Esophagus muscularis mucosa (tissue), 4 donors: ENCODE results near the gene MAP4K5.

Experiments
- EP300 ChIP-seq: sonication (generic); formaldehyde crosslinking; IDR thresholded peaks from one replicate; pipeline ENCODE4 v1.6.1; 2017; ENCODE audit warnings: antibody characterized with exemption
- POLR2A ChIP-seq: fragments of 450-650 bp; IDR thresholded peaks from one replicate; pipeline ENCODE4 v1.6.1; 2017; ENCODE audit warnings: antibody characterized with exemption, moderate library complexity, mild to moderate bottlenecking, low read depth
- POLR2AphosphoS5 ChIP-seq, 2 donors: sonication (generic); formaldehyde crosslinking; IDR thresholded peaks; one replicate each; pipeline ENCODE4 v1.6.1; 2017; ENCODE audit warnings: antibody characterized with exemption in 2 of 2
- TF ChIP-seq, protein P1 (sequence below), 3 experiments: fragments of 200-600 bp in 2 of 3; fragments of 450-650 bp in 1 of 3; sonication (generic) in 2 of 3; IDR thresholded peaks; one replicate each; pipeline ENCODE4 v1.5.1; 2017 to 2019; ENCODE audit warnings: antibody characterized with exemption in 3 of 3, mild to moderate bottlenecking in 2 of 3, moderate library complexity in 1 of 3

DNA sequence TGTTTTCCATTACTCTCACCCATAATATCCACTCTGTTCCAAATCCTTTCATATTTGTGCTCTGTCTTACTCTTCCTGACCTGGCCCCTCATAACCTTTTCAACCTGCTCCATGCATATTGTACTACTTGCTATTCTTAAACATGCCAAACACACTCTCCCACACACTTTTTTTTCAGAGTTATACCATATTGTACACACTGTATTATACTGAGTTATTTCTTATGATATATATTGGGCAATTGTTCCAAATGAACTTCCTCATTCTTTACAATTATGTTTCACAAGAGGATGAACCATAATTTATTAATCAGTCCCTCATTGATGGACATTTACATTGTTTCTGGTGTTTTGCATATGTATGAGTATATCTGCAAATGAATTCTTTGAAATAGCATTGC lies 46.1 kb upstream of the MAP4K5 start:
- TF ChIP-seq EP300 (no peak), POLR2A (no peak), POLR2AphosphoS5 (IDR thresholded peaks at IDR 0.05) (no peak)
- TF ChIP-seq, protein P1, sequence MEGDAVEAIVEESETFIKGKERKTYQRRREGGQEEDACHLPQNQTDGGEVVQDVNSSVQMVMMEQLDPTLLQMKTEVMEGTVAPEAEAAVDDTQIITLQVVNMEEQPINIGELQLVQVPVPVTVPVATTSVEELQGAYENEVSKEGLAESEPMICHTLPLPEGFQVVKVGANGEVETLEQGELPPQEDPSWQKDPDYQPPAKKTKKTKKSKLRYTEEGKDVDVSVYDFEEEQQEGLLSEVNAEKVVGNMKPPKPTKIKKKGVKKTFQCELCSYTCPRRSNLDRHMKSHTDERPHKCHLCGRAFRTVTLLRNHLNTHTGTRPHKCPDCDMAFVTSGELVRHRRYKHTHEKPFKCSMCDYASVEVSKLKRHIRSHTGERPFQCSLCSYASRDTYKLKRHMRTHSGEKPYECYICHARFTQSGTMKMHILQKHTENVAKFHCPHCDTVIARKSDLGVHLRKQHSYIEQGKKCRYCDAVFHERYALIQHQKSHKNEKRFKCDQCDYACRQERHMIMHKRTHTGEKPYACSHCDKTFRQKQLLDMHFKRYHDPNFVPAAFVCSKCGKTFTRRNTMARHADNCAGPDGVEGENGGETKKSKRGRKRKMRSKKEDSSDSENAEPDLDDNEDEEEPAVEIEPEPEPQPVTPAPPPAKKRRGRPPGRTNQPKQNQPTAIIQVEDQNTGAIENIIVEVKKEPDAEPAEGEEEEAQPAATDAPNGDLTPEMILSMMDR (IDR thresholded peaks at IDR 0.05): no peak
